H9 (cell line): Measurements from ENCODE around the gene OXTR. TPM values are rescaled to one million over a fixed set of nuclear protein-coding genes. Genes with fewer than 3 reads are reported as not detected.

ENCODE experiments used
- DNase-seq: peaks from one replicate; pipeline ENCODE4 v3.0.0-alpha.2; 2017
- H2AFZ ChIP-seq: one replicate; pipeline ENCODE4 v1.6.1; 2013; ENCODE audit warnings: mild to moderate bottlenecking, low read length, control low read depth, moderate library complexity
- H2AK5ac ChIP-seq: 2 replicates; pipeline ENCODE4 v1.6.1; 2013; ENCODE audit warnings: low read length, control low read depth, mixed read lengths; ENCODE audit not compliant: insufficient read length
- H2BK120ac ChIP-seq: one replicate; pipeline ENCODE4 v1.6.1; 2013; ENCODE audit warnings: low read depth, mild to moderate bottlenecking, low read length, control low read depth, inconsistent platforms; ENCODE audit not compliant: poor library complexity, severe bottlenecking
- H2BK12ac ChIP-seq: 2 replicates; pipeline ENCODE4 v1.6.1; 2013; ENCODE audit warnings: low read length, control low read depth, mixed read lengths, low read depth; ENCODE audit not compliant: insufficient read length
- H2BK15ac ChIP-seq: 2 replicates; pipeline ENCODE4 v1.6.1; 2013; ENCODE audit warnings: low read depth, low read length, control low read depth
- H2BK20ac ChIP-seq: one replicate; pipeline ENCODE4 v1.6.1; 2013; ENCODE audit warnings: low read depth, mild to moderate bottlenecking, low read length, control low read depth, inconsistent platforms; ENCODE audit not compliant: poor library complexity, severe bottlenecking
- H2BK5ac ChIP-seq: 2 replicates; pipeline ENCODE4 v1.6.1; 2013; ENCODE audit warnings: low read length, control low read depth, mixed read lengths; ENCODE audit not compliant: insufficient read length
- H3K14ac ChIP-seq: 2 replicates; pipeline ENCODE4 v1.6.1; 2013; ENCODE audit warnings: low read length, control low read depth; ENCODE audit not compliant: insufficient read depth
- H3K18ac ChIP-seq: 2 replicates; pipeline ENCODE4 v1.6.1; 2013; ENCODE audit warnings: low read depth, mild to moderate bottlenecking, mixed read lengths, low read length, control low read depth; ENCODE audit not compliant: insufficient read length
- H3K23ac ChIP-seq: 2 replicates; pipeline ENCODE4 v1.6.1; 2013; ENCODE audit warnings: low read length, control low read depth, mixed read lengths, low read depth; ENCODE audit not compliant: insufficient read length
- H3K23me2 ChIP-seq: 2 replicates; pipeline ENCODE4 v1.6.1; 2013; ENCODE audit warnings: low read depth, mild to moderate bottlenecking, mixed read lengths, low read length, control low read depth; ENCODE audit not compliant: insufficient read length, poor library complexity, severe bottlenecking
- H3K27ac ChIP-seq: 2 replicates; pipeline ENCODE4 v1.5.1; 2013; ENCODE audit warnings: low read length, control low read depth, mixed read lengths, low read depth; ENCODE audit not compliant: insufficient read length
- H3K27me3 ChIP-seq: 2 replicates; pipeline ENCODE4 v1.6.1; 2013; ENCODE audit warnings: low read length, control low read depth, inconsistent platforms; ENCODE audit not compliant: insufficient read depth
- H3K4ac ChIP-seq: 2 replicates; pipeline ENCODE4 v1.6.1; 2013; ENCODE audit warnings: low read depth, mild to moderate bottlenecking, control low read depth, inconsistent platforms, low read length, moderate library complexity
- H3K4me1 ChIP-seq: 2 replicates; pipeline ENCODE4 v1.6.1; 2013; ENCODE audit warnings: low read length, control low read depth, inconsistent platforms; ENCODE audit not compliant: insufficient read depth
- H3K4me2 ChIP-seq: 2 replicates; pipeline ENCODE4 v1.6.1; 2013; ENCODE audit warnings: low read length, control low read depth, mixed read lengths; ENCODE audit not compliant: insufficient read length, insufficient read depth
- H3K56ac ChIP-seq: 2 replicates; pipeline ENCODE4 v1.6.1; 2013; ENCODE audit warnings: low read depth, mild to moderate bottlenecking, mixed read lengths, low read length, control low read depth; ENCODE audit not compliant: insufficient read length
- H3K79me1 ChIP-seq: 2 replicates; pipeline ENCODE4 v1.6.1; 2013; ENCODE audit warnings: low read depth, mild to moderate bottlenecking, moderate library complexity, low read length, control low read depth, inconsistent platforms; ENCODE audit not compliant: insufficient read depth, poor library complexity, severe bottlenecking
- H3K79me2 ChIP-seq: 2 replicates; pipeline ENCODE4 v1.6.1; 2013; ENCODE audit warnings: low read length, control low read depth, inconsistent platforms; ENCODE audit not compliant: insufficient read depth
- H3K9ac ChIP-seq: 2 replicates; pipeline ENCODE4 v1.6.1; 2013; ENCODE audit warnings: low read length, control low read depth, mixed read lengths; ENCODE audit not compliant: insufficient read length; ENCODE audit errors: extremely low read depth
- H3K9me3 ChIP-seq: one replicate; pipeline ENCODE4 v1.6.1; 2013; ENCODE audit warnings: low read depth, low read length, inconsistent platforms; ENCODE audit not compliant: control insufficient read depth
- H3T11ph ChIP-seq: one replicate; pipeline ENCODE4 v1.6.1; 2013; ENCODE audit warnings: mild to moderate bottlenecking, low read length, control low read depth, inconsistent platforms
- H4K20me1 ChIP-seq: one replicate; pipeline ENCODE4 v1.6.1; 2013; ENCODE audit not compliant: control insufficient read depth, insufficient read length, insufficient read depth
- H4K5ac ChIP-seq: 2 replicates; pipeline ENCODE4 v1.6.1; 2013; ENCODE audit warnings: low read depth, mild to moderate bottlenecking, mixed read lengths, low read length, control low read depth; ENCODE audit not compliant: insufficient read length
- H4K8ac ChIP-seq: replicated peaks from 2 replicates; pipeline ENCODE4 v1.6.1; 2013; ENCODE audit warnings: low read length, control low read depth, mixed read lengths, low read depth; ENCODE audit not compliant: insufficient read length
- H4K91ac ChIP-seq: 2 replicates; pipeline ENCODE4 v1.6.1; 2013; ENCODE audit warnings: low read depth, mild to moderate bottlenecking, moderate library complexity, mixed read lengths, low read length, control low read depth; ENCODE audit not compliant: insufficient read length
- H3K27ac Mint-ChIP-seq, 3 experiments: 2 replicates in 2 of 3; 3 replicates in 1 of 3; pipeline ENCODE4 v1.8.0; 2020 to 2021; ENCODE audit warnings: mixed read lengths in 3 of 3, mild to moderate bottlenecking in 1 of 3, moderate library complexity in 1 of 3
- H3K27me3 Mint-ChIP-seq: 2 replicates; pipeline ENCODE4 v1.8.0; 2021; ENCODE audit warnings: low read depth, mild to moderate bottlenecking, moderate library complexity, mixed read lengths
- H3K36me3 Mint-ChIP-seq, 3 experiments: 2 replicates in 2 of 3; 3 replicates in 1 of 3; pipeline ENCODE4 v1.8.0; 2020 to 2021; ENCODE audit warnings: low read depth in 3 of 3, mixed read lengths in 3 of 3; ENCODE audit not compliant: insufficient read depth in 1 of 3
- H3K4me1 Mint-ChIP-seq, 2 experiments: 2 replicates each; pipeline ENCODE4 v1.8.0; 2020; ENCODE audit warnings: mixed read lengths in 2 of 2
- H3K4me3 Mint-ChIP-seq, 2 experiments: 2 replicates in 1 of 2; 3 replicates in 1 of 2; pipeline ENCODE4 v1.8.0; 2020 to 2021; ENCODE audit warnings: mild to moderate bottlenecking in 2 of 2, mixed read lengths in 2 of 2, moderate library complexity in 1 of 2
- H3K9me3 Mint-ChIP-seq, 2 experiments: 2 replicates in 1 of 2; 3 replicates in 1 of 2; pipeline ENCODE4 v1.8.0; 2020; ENCODE audit warnings: mild to moderate bottlenecking in 2 of 2, mixed read lengths in 2 of 2, moderate library complexity in 1 of 2
- CTCF ChIP-seq: fragments of 200-600 bp; sonication (generic); conservative IDR thresholded peaks from 3 replicates; pipeline ENCODE4 v1.8.0; 2021; ENCODE audit warnings: antibody characterized with exemption, mild to moderate bottlenecking
- WGBS: extraction: QIAGEN DNeasy Blood & Tissue Kit; methylation state at CpG from one replicate; pipeline ENCODE4 v1.1.7; 2013; ENCODE audit warnings: missing lambda C conversion rate, low lambda C conversion rate, mixed read lengths; ENCODE audit not compliant: insufficient read length; ENCODE audit errors: extremely low coverage; 5-methylcytosine and 5-hydroxymethylcytosine counted together
- total RNA-seq: library from RNA; stranded (reverse); gene quantifications from 2 replicates; pipeline ENCODE4 v1.2.1, GENCODE V29; 2021

Gene OXTR
- total RNA-seq, 1 experiment from 2014 or later = 1.7 TPM

GRCh38 chr3:8760091-8760490 is 9.3 kb downstream of the OXTR start:
- Mint-ChIP-seq H3K36me3 (no peaks in the 10 kb centered on the region), H3K9me3 (no peaks in the 10 kb centered on the region; a peak in 1 of 5 replicates), H3K27me3 (peaks cover 49% of the 10 kb centered on the region), H3K4me1 (peaks cover 3% of the 10 kb centered on the region in 2 experiments; a peak in 2 of 4 replicates), H3K4me3 (no peak overlapping the region), H3K27ac (no peak overlapping the region)
- Histone ChIP-seq H3K4me2 (no peak overlapping the region), H3K79me1 (no peaks in the 10 kb centered on the region), H3K18ac (no peak overlapping the region), H2AFZ (no peak overlapping the region), H3K79me2 (no peaks in the 10 kb centered on the region), H3K56ac (no peak overlapping the region), H4K91ac (no peak overlapping the region), H4K5ac (no peak overlapping the region), H3K23me2 (no peaks in the 10 kb centered on the region), H2BK15ac (no peak overlapping the region), H2BK5ac (no peak overlapping the region), H4K20me1 (no peaks in the 10 kb centered on the region), H3K27ac (no peak overlapping the region), H2BK20ac (no peak overlapping the region), H2BK120ac (no peak overlapping the region), H3K9ac (no peak overlapping the region), H3K9me3 (no peaks in the 10 kb centered on the region), H3K4ac (no peak overlapping the region), H2BK12ac (no peak overlapping the region), H4K8ac (no peak overlapping the region), H2AK5ac (no peak overlapping the region), H3K23ac (no peak overlapping the region), H3K27me3 (no peaks in the 10 kb centered on the region; the same call in 1 of the 2 replicates), H3T11ph (no peak overlapping the region), H3K14ac (no peak overlapping the region), H3K4me1 (no peaks in the 10 kb centered on the region)
- no peak for TF ChIP-seq CTCF
- no CpG with 5 or more reads among the region's 5 CpGs for WGBS
- DNase-seq = no peak
